GM06990 (cell line): Measurements from ENCODE around the gene TAS2R9.

Experiments used
- DNase-seq: peaks from one replicate; pipeline ENCODE4 v3.0.0-alpha.2; 2011; ENCODE audit not compliant: insufficient read length; ENCODE audit errors: extremely low read depth
- H3K27me3 ChIP-seq: replicated peaks from 2 replicates; pipeline ENCODE4 v1.6.0; 2011; ENCODE audit warnings: low read length; ENCODE audit not compliant: control insufficient read depth, insufficient read depth
- H3K36me3 ChIP-seq: 2 replicates; pipeline ENCODE4 v1.5.1; 2011; ENCODE audit warnings: low read length; ENCODE audit not compliant: control insufficient read depth, insufficient read depth
- H3K4me3 ChIP-seq: replicated peaks from 2 replicates; pipeline ENCODE4 v1.5.1; 2011; ENCODE audit warnings: low read depth, mild to moderate bottlenecking, control low read depth, low read length
- TF ChIP-seq, protein P1 (sequence below): IDR thresholded peaks from 2 replicates; pipeline ENCODE4 v1.5.1; 2011; ENCODE audit warnings: low read length, control low read depth, mild to moderate bottlenecking, inconsistent platforms; ENCODE audit not compliant: insufficient read depth, poor library complexity, severe bottlenecking

The TAS2R9 gene

DNA sequence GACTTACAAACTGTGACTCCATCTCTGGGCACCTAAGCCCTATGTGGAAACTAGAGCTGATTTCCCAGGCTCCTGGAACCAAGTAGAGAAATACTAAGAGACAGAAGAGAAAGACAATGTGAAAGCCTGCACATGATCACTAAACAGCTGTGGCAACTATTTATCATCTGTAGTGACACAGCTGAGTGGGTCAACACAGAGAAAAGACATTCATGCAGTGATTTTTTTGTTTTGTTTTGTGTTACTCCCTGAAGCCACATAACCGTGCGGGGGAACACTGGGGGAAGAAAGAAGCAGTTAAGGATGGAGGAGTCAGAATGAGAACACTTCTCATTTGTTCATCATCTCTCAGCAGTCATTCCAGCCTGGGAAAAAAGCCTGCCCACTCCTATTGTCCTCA lies 37.8 kb upstream of the TAS2R9 start:
- Histone ChIP-seq H3K36me3 (no peaks in the 10 kb centered on the region), H3K4me3 (no peak overlapping the region), H3K27me3 (no peaks in the 10 kb centered on the region)
- TF ChIP-seq, protein P1, sequence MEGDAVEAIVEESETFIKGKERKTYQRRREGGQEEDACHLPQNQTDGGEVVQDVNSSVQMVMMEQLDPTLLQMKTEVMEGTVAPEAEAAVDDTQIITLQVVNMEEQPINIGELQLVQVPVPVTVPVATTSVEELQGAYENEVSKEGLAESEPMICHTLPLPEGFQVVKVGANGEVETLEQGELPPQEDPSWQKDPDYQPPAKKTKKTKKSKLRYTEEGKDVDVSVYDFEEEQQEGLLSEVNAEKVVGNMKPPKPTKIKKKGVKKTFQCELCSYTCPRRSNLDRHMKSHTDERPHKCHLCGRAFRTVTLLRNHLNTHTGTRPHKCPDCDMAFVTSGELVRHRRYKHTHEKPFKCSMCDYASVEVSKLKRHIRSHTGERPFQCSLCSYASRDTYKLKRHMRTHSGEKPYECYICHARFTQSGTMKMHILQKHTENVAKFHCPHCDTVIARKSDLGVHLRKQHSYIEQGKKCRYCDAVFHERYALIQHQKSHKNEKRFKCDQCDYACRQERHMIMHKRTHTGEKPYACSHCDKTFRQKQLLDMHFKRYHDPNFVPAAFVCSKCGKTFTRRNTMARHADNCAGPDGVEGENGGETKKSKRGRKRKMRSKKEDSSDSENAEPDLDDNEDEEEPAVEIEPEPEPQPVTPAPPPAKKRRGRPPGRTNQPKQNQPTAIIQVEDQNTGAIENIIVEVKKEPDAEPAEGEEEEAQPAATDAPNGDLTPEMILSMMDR = no peak
- no peak for DNase-seq

DNA sequence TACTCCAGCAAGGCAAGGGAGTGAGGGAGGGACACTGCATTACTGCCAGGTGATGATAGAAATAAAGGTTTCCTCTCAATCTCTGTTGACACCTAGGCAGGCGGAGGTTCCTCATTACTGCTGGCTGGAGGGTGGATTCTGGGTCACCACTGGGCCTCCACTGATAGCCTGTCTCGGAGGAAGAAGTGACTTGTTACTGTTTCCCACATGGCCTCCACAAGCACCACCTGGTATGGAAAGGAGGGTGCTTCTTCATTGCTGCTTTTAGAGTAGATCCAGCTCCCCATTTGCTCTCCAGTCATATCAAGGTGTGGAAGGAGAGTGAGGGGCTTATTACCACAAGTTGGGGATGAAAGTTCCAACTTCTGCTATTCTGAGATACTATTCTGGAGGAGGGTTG lies 32.9 kb upstream of the TAS2R9 start:
- TF ChIP-seq, protein P1 = no peak
- no peaks in the 10 kb centered on the region for H3K27me3 ChIP-seq
- no peak for DNase-seq
- no peak overlapping the region for H3K4me3 ChIP-seq
- no peaks in the 10 kb centered on the region for H3K36me3 ChIP-seq

DNA sequence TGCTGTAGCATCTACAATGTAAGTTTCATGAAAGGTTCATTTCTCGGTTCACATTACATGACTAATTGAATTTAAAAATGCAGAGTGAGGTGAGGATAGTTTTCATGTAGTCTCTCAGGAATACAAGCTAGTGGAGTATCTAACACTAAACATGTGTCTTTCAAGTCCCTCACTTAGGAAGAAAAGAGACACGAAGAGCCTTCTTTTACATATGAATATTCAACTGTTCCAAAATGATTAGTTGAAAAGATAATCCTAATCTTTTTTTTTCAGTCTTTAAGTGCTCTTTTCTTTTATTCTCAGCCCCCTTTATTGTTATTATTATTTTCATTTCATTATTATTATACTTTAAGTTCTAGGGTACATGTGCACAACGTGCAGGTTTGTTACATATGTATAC lies 28.5 kb upstream of the TAS2R9 start:
- TF ChIP-seq, protein P1 = no peak
- Histone ChIP-seq H3K4me3 (no peak overlapping the region), H3K36me3 (no peaks in the 10 kb centered on the region), H3K27me3 (no peaks in the 10 kb centered on the region)
- no peak for DNase-seq

DNA sequence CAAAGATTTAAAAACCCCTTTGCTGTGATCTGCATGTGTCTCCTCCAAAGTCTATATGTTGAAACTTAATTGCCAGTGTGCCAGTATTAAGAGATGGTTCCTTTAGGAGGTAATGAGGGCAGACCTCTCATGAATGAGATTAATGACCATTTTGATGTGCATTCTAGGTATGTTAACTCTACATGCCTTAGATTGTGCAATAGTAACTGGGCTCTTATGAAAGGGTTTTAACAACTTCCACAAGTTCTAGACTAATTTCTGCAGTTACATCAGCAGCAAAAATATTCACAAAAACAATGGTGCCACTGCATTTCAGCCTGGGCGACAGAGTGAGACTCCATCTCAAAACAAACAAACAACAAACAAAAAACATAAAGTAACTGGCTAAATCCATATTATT lies 20.0 kb upstream of the TAS2R9 start:
- Histone ChIP-seq H3K27me3 (no peaks in the 10 kb centered on the region), H3K36me3 (no peaks in the 10 kb centered on the region), H3K4me3 (no peak overlapping the region)
- DNase-seq = no peak
- TF ChIP-seq, protein P1 = no peak

DNA sequence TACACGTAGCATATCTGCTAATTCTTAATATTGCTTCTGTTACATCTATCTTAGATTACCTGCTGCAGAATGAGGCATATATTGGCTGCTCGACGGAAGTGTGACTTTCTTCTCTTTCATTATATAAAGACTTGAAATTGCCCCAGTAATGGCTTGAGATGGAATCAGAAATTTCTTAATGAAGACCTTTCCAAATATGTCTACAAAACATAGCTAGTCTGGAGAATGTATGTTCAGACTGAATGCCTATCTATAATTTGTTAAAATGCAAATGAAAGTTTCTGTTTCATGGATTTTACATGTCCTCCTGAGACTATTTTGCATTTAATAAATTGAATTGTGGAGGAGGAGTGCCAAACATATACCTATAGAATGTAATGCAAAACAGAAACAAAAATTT lies 16.3 kb upstream of the TAS2R9 start, which contains the start of gene TAS2R10:
TSS of gene TAS2R10 (minus strand) at position 101 of the 400 bp plus-strand sequence. CDS start at position 12, 89 bp downstream.
- no peak within 1 kb of the TSS for H3K4me3 ChIP-seq
- no peaks in the 10 kb centered on the region for H3K27me3 ChIP-seq
- TF ChIP-seq, protein P1 = no peak
- H3K36me3 ChIP-seq = no peaks in the 10 kb centered on the region
- no peak for DNase-seq

DNA sequence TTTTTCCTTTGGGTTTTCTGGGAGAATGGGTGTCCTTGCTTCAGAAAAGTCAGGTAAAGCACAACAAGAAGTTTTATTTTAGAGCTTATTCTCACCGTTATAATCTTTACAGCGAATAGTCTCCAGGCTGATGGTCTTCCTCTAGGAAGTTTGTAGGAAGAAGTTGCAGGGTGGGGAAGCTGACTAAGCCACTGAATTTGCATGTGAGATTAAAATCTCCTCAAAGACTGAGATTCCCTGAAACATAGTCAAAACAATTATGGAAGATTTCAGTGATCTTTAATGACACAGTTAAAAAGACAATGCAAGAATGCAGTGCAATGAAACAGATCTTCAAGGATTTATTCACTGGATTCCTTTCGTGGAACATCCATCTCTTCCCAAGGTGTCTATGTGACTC lies 15.0 kb upstream of the TAS2R9 start:
- Histone ChIP-seq H3K4me3 (no peak overlapping the region), H3K27me3 (no peaks in the 10 kb centered on the region), H3K36me3 (no peaks in the 10 kb centered on the region)
- TF ChIP-seq, protein P1 = no peak
- no peak for DNase-seq
